T-helper 17 cell (primary cell): ENCODE measurements around the gene APP. TPM values are rescaled to one million over a fixed set of nuclear protein-coding genes. Genes with fewer than 3 reads are reported as not detected.

Experiments used
- ATAC-seq: fragments of 150-1000 bp; cut with Tn5 transposase; 2 replicates; pipeline ENCODE4 v1.10.0; 2021; ENCODE audit warnings: mild to moderate bottlenecking, moderate library complexity
- DNase-seq, 3 donors: peaks; one replicate each; pipeline versions ENCODE4 v3.0.0 to v3.0.0-alpha.2; 2020 to 2021
- H3K9me3 ChIP-seq: one replicate; pipeline ENCODE4 v1.7.0; 2013; ENCODE audit warnings: low read length, mild to moderate bottlenecking; ENCODE audit not compliant: control insufficient read depth, poor library complexity, severe bottlenecking
- H3K27ac Mint-ChIP-seq: one replicate; pipeline ENCODE4 v1.8.0; 2022; ENCODE audit warnings: mild to moderate bottlenecking, moderate library complexity, mixed read lengths
- H3K27me3 Mint-ChIP-seq: one replicate; pipeline ENCODE4 v1.8.0; 2022; ENCODE audit warnings: mixed read lengths
- H3K36me3 Mint-ChIP-seq: one replicate; pipeline ENCODE4 v1.8.0; 2022; ENCODE audit warnings: low read depth, mixed read lengths
- H3K4me1 Mint-ChIP-seq: one replicate; pipeline ENCODE4 v1.8.0; 2022; ENCODE audit warnings: mild to moderate bottlenecking, mixed read lengths
- H3K4me3 Mint-ChIP-seq: one replicate; pipeline ENCODE4 v1.8.0; 2022; ENCODE audit warnings: mild to moderate bottlenecking, moderate library complexity, mixed read lengths
- total RNA-seq, 4 donors: library from RNA in 2 of 4; stranded (reverse) in 2 of 4; gene quantifications; one replicate each; pipeline ENCODE4 v1.2.3 and lab custom pipeline; 2022 to 2026

The APP gene
- total RNA-seq, 2 donors from 2014 or later = 42.0 to 87.9 TPM

DNA sequence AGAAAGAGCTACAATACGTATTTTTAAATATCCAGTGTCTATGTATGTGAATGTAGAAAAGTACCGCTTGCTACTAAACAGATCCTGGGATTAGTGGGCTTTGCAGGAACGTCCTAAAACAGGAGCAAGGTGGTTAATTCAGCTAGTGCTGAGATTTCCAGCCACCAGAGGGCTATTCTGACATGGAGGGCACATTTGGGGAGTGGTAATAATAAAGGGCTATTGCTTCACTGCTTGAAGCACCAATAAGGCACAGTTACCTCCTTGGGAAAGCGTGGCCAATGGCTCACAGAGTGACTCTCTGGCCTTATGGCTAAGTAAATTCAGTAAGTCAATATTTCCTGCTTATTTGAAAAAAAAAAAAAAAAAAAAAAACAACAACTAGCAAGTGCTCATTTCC, 283.4 kb downstream of the APP start:
- ATAC-seq = no peak

DNA sequence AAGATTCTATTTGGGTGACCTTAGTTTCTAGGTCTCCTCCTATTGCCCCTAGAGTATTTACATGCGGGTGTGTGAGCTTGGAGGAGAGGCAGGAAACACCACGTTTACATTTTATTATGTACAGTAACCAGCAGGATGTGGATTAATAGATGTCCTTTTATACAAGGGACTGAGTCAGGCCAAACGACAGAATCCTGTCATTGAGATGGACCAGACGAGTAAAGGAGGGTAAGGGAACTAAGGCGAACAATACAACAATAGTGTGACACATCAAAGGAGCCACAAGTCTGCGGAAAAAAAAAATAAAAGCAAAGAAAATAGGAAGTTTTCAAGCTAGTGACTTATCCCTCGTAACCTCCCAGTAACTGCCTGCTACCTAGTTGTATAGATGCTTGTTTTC, 284.7 kb downstream of the APP start:
- Mint-ChIP-seq H3K27ac (peak overlapping the region; percentile 37), H3K27me3 (no peaks in the 10 kb centered on the region), H3K4me3 (no peak overlapping the region), H3K36me3 (peaks cover 2% of the 10 kb centered on the region), H3K4me1 (peaks cover 3% of the 10 kb centered on the region)
- ATAC-seq (no peak), DNase-seq (no peak)
- H3K9me3 ChIP-seq = no peaks in the 10 kb centered on the region

More for the DNA sequence above, 283.4 kb downstream of the APP start:
- no peaks in the 10 kb centered on the region for H3K9me3 ChIP-seq
- peaks cover 3% of the 10 kb centered on the region for H3K4me1 Mint-ChIP-seq
- H3K27me3 Mint-ChIP-seq = no peaks in the 10 kb centered on the region
- no peak overlapping the region for H3K4me3 Mint-ChIP-seq
- no peak overlapping the region for H3K27ac Mint-ChIP-seq
- H3K36me3 Mint-ChIP-seq = peaks cover 2% of the 10 kb centered on the region
- DNase-seq = no peak

DNA sequence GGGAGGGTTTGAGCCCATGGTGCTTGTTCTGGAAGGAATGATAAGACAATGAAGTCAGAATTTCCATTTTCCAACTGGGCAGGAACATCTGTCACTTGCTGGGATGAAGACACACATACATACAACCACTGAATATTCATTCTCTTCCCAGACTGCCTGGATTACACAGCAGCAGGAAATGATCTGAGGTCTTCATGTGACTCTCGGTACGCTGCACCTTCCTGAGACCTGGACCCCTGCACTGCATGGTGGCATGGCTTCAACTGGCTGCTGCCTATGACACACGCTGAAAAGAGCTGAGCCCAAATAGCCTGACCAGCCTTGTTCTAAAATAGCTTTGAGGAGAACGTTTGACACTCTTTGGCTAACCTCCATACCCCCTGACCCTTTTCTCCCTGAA, 285.2 kb downstream of the APP start:
- no peaks in the 10 kb centered on the region for H3K9me3 ChIP-seq
- ATAC-seq = no peak
- Mint-ChIP-seq H3K27ac (peak overlapping the region; percentile 37), H3K4me1 (peaks cover 3% of the 10 kb centered on the region), H3K36me3 (peaks cover 2% of the 10 kb centered on the region), H3K27me3 (no peaks in the 10 kb centered on the region), H3K4me3 (no peak overlapping the region)
- no peak for DNase-seq

DNA sequence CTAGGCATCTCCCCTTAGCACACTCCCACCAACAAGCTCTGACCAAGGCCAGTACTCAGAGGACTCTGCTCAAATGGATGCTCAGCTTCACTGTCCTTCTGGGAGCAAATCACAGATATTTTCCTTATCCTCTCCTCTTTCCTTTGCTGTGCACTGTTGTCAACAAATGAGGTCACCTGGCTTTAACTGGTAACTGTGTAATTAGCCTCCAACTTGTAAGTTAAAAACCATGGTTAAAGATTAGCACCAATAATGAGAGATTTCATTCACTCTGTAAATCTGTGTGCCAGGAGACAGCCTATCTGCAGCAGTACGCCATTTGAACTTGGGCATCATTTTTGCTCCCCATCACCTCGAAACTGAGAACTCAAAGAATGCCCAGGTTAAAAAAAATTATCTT, 286.3 kb downstream of the APP start:
- DNase-seq = no peak
- peaks cover 3% of the 10 kb centered on the region for H3K4me1 Mint-ChIP-seq
- no peaks in the 10 kb centered on the region for H3K27me3 Mint-ChIP-seq
- no peak for ATAC-seq
- H3K9me3 ChIP-seq = no peaks in the 10 kb centered on the region
- H3K4me3 Mint-ChIP-seq = peak overlapping the region; percentile 19
- H3K36me3 Mint-ChIP-seq = peaks cover 2% of the 10 kb centered on the region
- peak overlapping the region; percentile 27 for H3K27ac Mint-ChIP-seq

DNA sequence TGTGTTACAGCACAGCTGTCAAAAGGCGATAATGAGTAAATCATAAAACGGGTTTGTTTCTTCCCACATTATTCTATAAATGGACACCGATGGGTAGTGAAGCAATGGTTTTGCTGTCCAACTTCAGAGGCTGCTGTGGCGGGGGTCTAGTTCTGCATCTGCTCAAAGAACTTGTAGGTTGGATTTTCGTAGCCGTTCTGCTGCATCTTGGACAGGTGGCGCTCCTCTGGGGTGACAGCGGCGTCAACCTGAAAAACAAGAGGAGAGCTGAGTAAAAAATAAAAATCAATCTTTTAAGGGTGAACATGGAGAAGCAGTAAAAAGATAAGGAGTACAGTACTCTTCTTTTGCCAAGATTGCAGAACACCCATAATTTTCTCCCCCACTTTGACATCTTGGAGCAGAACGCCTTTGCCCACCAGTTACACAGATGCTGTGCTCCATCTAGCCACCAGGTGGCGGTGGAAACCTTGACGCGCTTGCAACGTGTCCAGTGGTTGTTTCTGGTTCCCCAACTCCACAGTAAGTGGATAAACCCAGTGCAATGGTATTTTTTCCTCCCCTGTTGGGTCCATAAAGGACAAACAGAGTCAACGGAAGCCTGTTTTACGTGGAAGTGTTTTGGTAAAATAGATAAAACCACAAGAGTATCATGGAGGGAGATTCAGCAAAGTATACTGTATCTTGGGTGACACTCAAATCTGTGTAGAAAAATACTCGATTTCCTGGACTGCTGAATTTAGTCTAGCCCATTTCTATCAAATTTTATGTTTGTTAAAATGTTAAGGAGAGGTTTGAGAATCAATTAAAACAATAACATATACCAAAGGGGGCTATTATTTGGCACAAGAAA, 288.8 kb downstream of the APP start:
- peak overlapping the region; percentile 11 for H3K27ac Mint-ChIP-seq
- H3K36me3 Mint-ChIP-seq = peaks cover 2% of the 10 kb centered on the region
- peak; percentile 81 for ATAC-seq
- H3K27me3 Mint-ChIP-seq = no peaks in the 10 kb centered on the region
- DNase-seq = peak; percentile 13 to 37 (median 16)
- no peak overlapping the region for H3K4me3 Mint-ChIP-seq
- no peaks in the 10 kb centered on the region for H3K9me3 ChIP-seq
- H3K4me1 Mint-ChIP-seq = peaks cover 3% of the 10 kb centered on the region

DNA sequence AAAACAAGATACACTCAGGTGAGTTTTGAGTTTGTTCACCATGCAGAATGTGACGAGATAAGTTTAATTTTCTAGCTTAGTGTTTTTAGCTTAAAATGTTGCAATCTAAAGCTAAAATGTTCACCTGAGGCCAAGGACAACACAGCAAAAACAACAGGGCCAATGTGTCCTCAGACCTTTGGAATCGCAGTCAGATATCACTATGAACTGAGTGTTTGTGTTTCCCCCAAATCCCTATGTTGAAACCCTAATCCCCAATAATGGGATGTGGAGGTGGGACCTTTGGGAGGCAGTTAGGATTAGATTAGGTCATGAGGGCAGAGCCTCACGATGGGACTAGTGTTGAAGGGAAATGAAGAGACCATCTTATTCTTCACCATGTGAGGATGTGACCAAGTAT, 291.4 kb downstream of the APP start:
- no peaks in the 10 kb centered on the region for H3K9me3 ChIP-seq
- H3K27me3 Mint-ChIP-seq = no peaks in the 10 kb centered on the region
- no peak for ATAC-seq
- no peak for DNase-seq
- H3K4me3 Mint-ChIP-seq = no peak overlapping the region
- no peaks in the 10 kb centered on the region for H3K36me3 Mint-ChIP-seq
- H3K4me1 Mint-ChIP-seq = peaks cover 3% of the 10 kb centered on the region
- no peak overlapping the region for H3K27ac Mint-ChIP-seq

DNA sequence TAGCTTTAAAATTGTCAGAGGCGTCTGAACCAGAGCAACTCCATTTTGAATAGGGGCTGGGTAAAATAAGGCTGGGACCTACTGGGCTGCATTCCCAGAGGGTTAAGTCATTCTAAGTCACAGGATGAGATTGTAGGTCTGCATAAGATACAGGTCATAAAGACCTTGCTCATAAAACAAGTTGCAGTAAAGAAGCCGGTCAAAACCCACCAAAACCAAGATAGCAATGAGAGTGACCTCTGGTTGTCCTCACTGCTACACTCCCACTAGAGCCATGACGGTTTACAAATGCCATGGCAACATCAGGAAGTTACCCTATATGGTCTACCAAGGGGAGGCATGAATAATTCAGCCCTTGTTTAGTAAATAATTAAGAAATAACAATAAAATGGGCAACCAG, 292.2 kb downstream of the APP start:
- DNase-seq = no peak
- Mint-ChIP-seq H3K36me3 (no peaks in the 10 kb centered on the region), H3K4me1 (peaks cover 3% of the 10 kb centered on the region), H3K27me3 (no peaks in the 10 kb centered on the region), H3K4me3 (no peak overlapping the region), H3K27ac (no peak overlapping the region)
- ATAC-seq = no peak
- no peaks in the 10 kb centered on the region for H3K9me3 ChIP-seq

DNA sequence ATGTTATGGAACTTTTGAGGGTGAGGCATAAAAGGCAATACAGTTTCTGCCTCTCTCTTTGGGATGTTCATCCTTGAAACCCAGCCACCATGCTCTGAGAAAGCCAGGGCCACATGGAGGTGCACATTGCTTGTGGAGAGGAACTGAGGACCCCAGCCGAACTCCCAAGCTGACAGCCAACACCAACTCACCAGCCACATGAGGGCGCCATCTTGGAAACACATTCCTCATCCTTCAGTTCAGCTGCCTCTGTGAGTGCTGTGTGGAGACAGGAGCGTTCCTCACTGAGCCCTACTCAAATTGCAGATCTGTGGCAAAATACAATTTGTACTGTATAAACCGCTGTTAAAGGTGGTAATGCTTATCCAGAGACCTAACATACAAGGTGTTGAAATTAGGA, 298.3 kb downstream of the APP start:
- peaks cover 5% of the 10 kb centered on the region for H3K4me1 Mint-ChIP-seq
- H3K36me3 Mint-ChIP-seq = no peaks in the 10 kb centered on the region
- DNase-seq (no peak), ATAC-seq (no peak)
- no peak overlapping the region for H3K4me3 Mint-ChIP-seq
- H3K9me3 ChIP-seq = no peaks in the 10 kb centered on the region
- H3K27me3 Mint-ChIP-seq = no peaks in the 10 kb centered on the region
- H3K27ac Mint-ChIP-seq = no peak overlapping the region

DNA sequence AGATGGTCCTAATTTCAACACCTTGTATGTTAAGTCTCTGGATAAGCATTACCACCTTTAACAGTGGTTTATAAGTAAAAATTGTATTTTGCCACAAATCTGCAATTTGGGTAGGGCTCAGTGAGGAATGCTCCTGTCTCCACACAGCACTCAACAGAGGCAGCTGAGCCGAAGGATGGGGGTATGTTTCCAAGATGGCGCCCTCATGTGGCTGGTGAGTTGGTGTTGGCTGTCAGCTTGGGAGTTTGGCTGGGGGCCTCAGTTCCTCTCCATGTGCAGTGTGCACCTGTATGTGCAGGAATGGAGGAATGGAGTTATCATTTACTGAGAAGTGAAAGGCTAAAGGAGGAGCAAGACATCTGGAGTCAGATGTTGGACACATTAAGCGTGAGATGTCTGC, 299.0 kb downstream of the APP start:
- Mint-ChIP-seq H3K4me1 (peaks cover 5% of the 10 kb centered on the region), H3K36me3 (no peaks in the 10 kb centered on the region), H3K27ac (no peak overlapping the region), H3K27me3 (no peaks in the 10 kb centered on the region), H3K4me3 (no peak overlapping the region)
- DNase-seq (no peak), ATAC-seq (no peak)
- no peaks in the 10 kb centered on the region for H3K9me3 ChIP-seq

DNA sequence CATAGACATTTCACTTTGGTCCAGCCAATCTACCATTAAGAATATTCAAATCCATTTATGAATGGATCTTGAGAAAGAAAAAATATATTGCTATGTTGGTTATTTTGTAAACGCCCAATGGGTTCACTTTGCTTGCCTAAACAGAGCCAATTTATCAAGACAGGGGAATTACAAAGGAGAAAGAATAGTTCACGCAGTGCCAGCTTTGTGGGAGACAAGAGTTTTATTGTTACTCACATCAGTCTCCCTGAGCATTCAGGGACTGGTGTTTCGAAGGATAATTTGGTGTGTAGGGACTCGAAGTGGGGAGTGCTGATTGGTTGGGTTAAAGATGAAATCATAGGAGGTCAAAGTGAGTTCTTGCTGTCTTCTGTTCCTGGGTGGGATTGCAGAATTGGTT, 300.5 kb downstream of the APP start:
- Mint-ChIP-seq H3K27me3 (no peaks in the 10 kb centered on the region), H3K4me3 (no peak overlapping the region), H3K36me3 (no peaks in the 10 kb centered on the region), H3K27ac (no peak overlapping the region), H3K4me1 (peaks cover 7% of the 10 kb centered on the region)
- ATAC-seq = no peak
- no peaks in the 10 kb centered on the region for H3K9me3 ChIP-seq
- DNase-seq = no peak

DNA sequence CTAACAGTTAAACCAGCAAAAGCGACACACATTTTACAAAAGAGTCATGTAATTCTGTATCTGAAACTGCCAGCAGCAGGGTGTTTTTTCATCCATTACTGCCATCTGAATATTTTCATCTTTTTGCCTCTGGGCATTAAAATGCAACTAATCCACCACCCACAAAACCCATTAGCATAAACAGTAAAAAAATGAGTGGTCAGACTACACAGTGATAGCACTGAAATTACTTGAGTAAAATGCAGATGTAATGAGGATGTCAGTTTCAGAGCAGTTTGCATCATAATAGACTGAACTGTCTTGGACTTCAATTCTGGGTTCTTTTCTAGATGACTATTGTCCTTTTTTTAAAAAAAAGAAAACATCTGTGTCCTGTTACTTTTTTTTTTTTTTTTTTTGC, 303.5 kb downstream of the APP start:
- DNase-seq (no peak), ATAC-seq (no peak)
- Mint-ChIP-seq H3K27me3 (no peaks in the 10 kb centered on the region), H3K4me3 (no peak overlapping the region), H3K36me3 (no peaks in the 10 kb centered on the region), H3K27ac (no peak overlapping the region), H3K4me1 (peaks cover 6% of the 10 kb centered on the region)
- H3K9me3 ChIP-seq = no peaks in the 10 kb centered on the region

DNA sequence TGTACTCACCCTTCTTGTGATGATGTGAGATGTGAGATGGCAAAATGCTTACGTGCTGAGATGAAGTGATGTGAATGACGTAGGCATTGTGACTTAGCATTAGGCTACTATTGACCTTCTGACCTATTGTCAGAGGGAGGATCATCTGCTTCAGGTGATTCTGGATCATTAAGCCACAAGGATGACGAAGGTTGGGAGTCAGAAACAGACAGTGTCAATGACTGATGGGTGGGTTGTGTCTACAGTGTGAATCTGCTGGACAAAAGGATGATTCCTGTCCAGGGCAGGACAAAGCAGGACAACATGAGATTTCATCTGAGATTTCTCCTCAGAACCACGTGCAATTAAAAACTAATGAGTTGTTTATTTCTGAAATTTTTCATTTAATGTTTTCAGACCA, 306.8 kb downstream of the APP start:
- peaks cover 5% of the 10 kb centered on the region for H3K4me1 Mint-ChIP-seq
- no peaks in the 10 kb centered on the region for H3K36me3 Mint-ChIP-seq
- no peaks in the 10 kb centered on the region for H3K9me3 ChIP-seq
- ATAC-seq = no peak
- DNase-seq = no peak
- no peak overlapping the region for H3K27ac Mint-ChIP-seq
- H3K27me3 Mint-ChIP-seq = peaks cover 7% of the 10 kb centered on the region
- H3K4me3 Mint-ChIP-seq = no peak overlapping the region

DNA sequence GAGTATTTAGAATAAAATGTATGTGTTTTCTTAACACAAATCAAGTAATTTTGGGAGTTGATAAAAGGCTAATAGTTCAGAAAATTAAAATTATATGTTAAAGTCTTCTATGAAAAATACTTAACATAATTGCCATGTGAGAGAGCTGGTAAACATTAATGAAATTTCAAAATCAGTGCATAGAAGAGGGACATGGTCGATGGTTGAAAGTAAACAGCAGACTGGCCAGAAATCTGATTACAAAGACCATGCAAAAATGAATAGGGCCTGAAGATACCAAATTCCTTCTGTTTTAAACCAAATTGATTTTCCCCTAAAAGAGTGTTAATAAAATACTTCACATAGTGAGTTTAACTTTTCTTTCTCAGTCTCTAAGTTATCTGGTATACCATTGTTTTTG, 307.5 kb downstream of the APP start:
- Mint-ChIP-seq H3K4me3 (no peak overlapping the region), H3K4me1 (peaks cover 5% of the 10 kb centered on the region), H3K27me3 (peaks cover 12% of the 10 kb centered on the region), H3K27ac (no peak overlapping the region), H3K36me3 (no peaks in the 10 kb centered on the region)
- no peaks in the 10 kb centered on the region for H3K9me3 ChIP-seq
- DNase-seq (no peak), ATAC-seq (no peak)

DNA sequence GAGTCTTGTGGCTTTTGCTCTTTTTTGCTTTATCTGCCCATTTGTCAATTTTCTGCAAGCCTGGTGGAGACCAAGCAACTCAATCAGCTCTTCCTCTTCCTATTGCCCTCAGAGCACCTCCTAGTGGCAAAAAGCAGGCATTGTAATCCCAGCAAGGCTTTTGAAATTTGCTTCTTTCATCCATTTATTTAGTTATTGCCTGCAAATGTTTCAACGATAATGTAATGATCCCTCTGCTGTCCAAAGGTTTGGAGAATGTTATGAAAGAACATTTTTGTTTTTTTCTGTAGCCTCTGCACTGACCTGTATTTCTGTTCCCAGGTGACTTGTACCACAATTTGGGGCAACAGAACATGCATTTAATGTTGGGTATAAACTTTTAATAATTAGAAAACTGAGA, 308.0 kb downstream of the APP start:
- Mint-ChIP-seq H3K27ac (no peak overlapping the region), H3K36me3 (no peaks in the 10 kb centered on the region), H3K4me3 (no peak overlapping the region), H3K4me1 (peaks cover 5% of the 10 kb centered on the region), H3K27me3 (peaks cover 16% of the 10 kb centered on the region)
- peak; percentile 46 for ATAC-seq
- H3K9me3 ChIP-seq = no peaks in the 10 kb centered on the region
- no peak for DNase-seq
